Measurements from ENCODE around the gene ALDH16A1.

Gene ALDH16A1

GRCh38 chr19:49423985-49424303, 29.1 kb upstream of the ALDH16A1 start:
- DNase-seq, result no peak

GRCh38 chr19:49425178-49425577, 27.8 kb upstream of the ALDH16A1 start, which contains the start of gene GFY:
GFY (plus strand) TSS chr19:49425388; CDS start chr19:49426431, 1,043 bp downstream.
- DNase-seq, result no peak

DNA sequence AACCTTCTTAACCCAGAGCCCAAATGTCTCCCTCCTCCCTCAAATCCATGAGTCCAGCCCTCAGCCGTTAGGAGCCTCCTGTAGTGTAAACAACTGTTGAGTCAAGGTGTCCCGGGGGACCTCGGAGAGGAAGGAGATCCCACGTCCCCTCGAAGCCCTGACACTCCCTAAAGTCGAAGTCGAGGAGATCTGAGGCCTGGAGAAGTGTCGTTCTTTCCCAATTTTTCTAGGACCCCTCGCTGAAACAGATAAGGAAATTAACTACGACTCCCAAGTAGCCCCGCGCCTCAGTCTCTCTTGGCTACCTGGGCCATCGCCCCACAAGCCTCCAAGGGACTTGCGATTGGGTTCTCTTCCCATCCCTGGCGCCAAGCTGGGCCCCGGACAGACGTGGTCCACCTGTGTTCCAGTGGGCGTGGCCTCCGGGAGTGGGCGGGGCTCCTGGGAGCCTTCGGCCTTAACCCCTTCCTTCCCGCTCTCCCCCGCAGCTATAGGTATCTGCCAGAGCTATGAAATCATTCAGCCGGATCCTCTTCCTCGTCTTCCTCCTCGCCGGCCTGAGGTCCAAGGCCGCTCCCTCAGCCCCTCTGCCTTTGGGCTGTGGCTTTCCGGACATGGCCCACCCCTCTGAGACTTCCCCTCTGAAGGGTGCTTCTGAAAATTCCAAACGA, 27.0 kb upstream of the ALDH16A1 start:
- no peak for DNase-seq

GRCh38 chr19:49427339-49427738, 25.7 kb upstream of the ALDH16A1 start:
- DNase-seq, result no peak

GRCh38 chr19:49427855-49428546, 25.0 kb upstream of the ALDH16A1 start:
- DNase-seq, result no peak

DNA sequence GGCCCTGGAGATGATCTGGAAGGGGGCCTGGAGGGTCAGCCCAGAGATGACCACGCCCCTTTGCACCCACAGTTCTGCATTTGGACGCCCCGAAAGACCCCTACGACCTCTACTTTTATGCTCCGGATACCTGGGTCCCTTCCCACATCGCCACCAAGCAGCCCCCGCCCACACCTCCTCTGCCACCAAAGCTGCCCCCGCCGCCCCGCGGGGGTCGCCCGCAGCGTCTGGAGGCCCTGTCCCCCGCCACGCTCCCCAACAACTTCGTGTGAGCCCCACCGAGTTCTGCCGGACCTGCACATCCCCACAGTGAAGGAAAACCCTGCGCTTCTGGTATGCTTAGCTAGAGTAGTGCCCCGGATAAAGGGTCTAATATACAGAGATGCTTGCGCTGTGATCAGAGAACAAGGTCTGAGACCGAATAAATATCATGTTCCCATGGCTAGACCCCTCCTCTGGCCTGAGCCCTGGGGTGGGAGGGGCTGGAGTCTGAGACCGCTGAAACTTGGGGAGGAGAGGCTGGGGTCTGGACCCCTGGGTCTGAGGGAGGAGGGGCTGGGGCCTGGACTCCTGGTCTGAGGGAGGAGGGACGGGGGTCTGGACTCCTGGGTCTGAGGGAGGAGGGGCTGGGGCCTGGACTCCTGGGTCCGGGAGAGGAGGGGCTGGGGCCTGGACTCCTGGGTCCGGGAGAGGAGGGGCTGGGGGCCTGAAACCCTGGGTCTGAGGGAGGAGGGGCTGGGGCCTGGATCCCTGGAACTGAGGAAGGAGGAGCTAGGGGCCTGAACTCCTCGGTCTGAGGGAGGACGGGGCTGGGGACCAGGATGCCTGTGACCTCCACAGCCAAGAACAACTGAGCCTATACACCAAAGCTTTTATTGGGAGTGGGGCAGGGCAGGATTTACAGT, 24.2 kb upstream of the ALDH16A1 start:
- no peak for DNase-seq

- no peak for DNase-seq
Measured at GRCh38 chr19:49430172-49430677, 22.8 kb upstream of the ALDH16A1 start.

DNA sequence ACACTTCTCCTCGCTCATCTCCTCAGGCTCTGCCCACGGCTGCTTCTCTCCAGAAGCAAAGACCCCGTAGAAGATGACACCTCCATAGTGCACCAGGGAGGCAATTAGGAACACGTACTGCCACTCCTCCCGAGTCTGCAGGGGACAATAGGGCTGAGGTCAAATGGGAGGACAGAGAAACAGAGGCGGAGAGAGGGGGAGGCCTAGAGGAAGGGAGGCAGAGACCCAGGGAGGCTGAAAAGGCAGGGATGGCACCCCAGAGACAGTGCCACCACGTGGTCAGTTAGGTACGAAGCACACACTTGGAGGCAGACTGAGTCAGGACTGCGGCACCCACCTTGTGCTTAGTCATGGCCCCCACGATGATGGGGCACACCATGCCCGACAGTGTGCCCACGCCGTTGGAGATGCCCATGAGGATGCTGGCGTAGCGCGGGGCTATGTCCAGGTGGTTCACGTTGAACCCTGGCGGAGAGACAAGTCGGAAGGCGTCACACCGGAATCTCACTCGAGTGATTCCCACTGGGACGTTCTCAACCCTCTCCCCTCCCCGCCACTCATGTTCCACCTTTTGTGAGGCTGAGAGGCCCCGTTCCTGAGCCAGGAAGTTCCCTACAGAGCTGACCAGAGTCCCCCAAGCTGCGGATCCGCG, 22.2 kb upstream of the ALDH16A1 start:
- no peak for DNase-seq

GRCh38 chr19:49431330-49431749, 21.7 kb upstream of the ALDH16A1 start:
- DNase-seq, result no peak

GRCh38 chr19:49432141-49433073, 20.6 kb upstream of the ALDH16A1 start:
- DNase-seq, result no peak

DNA sequence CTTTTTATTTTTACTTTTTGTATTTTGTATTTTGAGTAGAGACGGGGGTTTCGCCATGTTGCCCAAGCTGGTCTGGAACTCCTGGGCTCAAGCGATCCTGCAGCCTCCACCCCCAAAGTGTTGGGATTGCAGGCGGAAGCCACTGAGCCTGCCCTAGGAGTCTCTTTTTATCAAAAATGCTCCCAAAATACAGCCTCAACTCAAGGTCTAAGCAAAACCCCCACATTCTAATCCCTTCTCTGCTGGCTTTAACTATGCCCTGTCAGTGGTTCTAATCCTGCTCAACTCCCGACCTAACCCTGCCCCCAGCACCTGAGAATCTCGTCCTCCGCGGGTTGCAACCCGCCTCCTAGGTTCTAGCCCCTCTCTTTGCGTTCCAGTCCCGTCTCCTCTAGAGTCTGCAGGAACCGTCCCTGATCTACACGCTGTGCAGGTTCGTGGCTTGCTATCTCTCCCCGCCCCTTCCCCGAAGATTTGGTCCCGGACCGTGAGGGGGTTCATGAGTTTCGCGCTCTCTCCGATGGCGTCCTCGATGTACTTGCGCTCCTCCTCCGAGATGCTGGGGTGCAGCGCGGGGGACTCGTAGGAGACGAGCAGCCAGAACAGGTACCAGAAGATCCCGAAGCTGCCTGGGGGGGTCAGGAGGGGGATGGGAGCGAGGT, 19.7 kb upstream of the ALDH16A1 start:
- no peak for DNase-seq

GRCh38 chr19:49434907-49435583, 18.0 kb upstream of the ALDH16A1 start:
- DNase-seq, result no peak

GRCh38 chr19:49435670-49436069, 17.4 kb upstream of the ALDH16A1 start:
- DNase-seq, result no peak

DNA sequence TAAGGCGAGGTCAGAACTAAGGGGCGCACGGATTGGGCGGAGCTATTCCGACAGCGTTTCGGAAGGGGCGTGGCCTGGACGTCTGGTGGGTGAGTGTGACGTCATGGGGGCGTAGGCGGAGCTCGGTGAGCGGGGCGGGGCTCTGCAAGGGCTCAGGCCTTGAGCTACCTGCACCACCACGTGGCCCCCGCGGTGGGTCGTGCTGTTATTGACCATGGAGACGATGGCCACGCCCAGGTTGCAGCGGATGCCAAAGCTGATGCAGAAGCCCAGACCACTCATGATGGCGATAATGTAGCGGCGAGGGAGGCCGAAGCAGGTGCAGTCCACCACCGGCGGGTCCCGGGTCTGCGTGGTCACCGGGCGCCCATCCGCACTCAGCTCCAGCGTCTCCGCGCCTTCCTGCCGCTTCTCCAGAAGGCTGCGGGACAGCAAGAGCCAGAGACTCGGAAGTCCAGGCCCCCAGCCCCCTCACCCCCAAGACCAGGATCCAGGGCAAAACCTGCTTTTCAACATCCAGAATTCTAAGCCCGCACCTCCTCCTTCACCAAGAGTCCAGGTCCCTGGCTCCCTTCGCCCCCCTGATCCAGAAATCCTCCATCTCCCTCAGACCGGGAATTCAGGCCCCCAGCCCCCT, 16.5 kb upstream of the ALDH16A1 start:
- no peak for DNase-seq

DNA sequence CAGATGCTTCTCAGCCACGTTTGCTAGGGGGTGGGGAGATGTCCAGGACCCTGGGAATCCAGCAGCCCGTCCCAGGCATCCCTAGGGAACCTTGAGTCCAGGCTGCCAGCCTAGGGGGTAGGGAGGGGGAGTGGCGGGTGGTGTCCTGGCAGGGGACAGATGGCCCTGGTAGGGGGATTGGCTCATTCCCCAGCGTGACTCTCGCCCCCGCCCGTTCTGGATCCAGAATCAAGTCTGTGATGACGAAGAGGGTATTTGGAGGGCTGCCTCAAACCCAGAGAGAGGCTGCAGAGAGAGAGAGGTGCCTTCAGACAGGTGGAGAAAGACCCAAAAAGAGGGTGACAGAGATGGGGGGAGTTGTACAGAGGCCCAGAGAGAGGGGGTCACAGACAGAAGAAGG, 15.8 kb upstream of the ALDH16A1 start:
- DNase-seq, result no peak

GRCh38 chr19:49438261-49438660, 14.8 kb upstream of the ALDH16A1 start:
- no peak for DNase-seq

GRCh38 chr19:49439836-49440235, 13.2 kb upstream of the ALDH16A1 start:
- DNase-seq, result no peak

- no peak for DNase-seq
Measured at GRCh38 chr19:49440439-49441209, 12.4 kb upstream of the ALDH16A1 start.
